Measurements from ENCODE around the gene PSMB11. TPM values are rescaled to one million over a fixed set of nuclear protein-coding genes. Genes with fewer than 3 reads are reported as not detected.

The PSMB11 gene
- total and polyA plus RNA-seq, 4 experiments from 2014 or later = not detected

DNA sequence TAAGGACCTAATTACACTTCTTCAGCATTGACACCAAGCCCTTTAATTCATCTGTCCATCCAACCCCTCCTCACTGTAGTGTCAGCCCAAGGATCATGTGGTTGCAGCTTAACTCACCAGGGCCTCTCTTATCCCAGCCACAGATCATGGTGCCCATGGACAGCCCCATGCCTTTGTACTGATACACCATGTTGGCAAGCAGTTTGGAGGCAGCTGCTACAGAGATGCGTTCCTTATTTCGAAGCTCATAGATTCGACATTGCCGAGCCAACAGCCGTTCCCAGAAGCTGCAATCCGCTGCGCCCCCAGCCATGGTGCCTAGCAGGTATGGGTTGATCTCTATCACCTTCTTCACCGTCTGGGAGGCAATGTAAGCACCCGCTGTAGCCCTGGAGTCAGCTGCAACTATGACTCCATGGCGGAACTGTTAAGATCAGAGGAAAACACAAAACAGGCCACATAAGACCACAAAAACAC, 8.7 kb upstream of the PSMB11 start:
- no peaks in the 10 kb centered on the region for H3K27me3 Mint-ChIP-seq
- H3K27ac ChIP-seq (ENCODE audit: low read depth, low read length) = peak overlapping the region; percentile 5
- peaks cover 0 to 2% (median 0%) of the 10 kb centered on the region in 8 donors for H3K9me3 Mint-ChIP-seq
- H3K36me3 Mint-ChIP-seq = peaks cover 24 to 31% of the 10 kb centered on the region in 2 donors
- ChIA-PET POLR2A (ENCODE audit: partially characterized antibody) (interaction anchor here (0.8 to 3.1 kb wide), 4 partner anchors 25 to 52 kb away, joined by 3 to 41 read pairs (median 4); no protein-coding TSS in a partner anchor), CTCF (ENCODE audit: partially characterized antibody) (interaction anchor here (1.0 to 2.4 kb wide), 6 partner anchors 26 to 60 kb away, joined by 4 to 17 read pairs (median 7); no protein-coding TSS in a partner anchor)
- no peaks in the 10 kb centered on the region for H3K27me3 ChIP-seq (ENCODE audit: insufficient read depth, low read length)
- no peaks in the 10 kb centered on the region for H3K9me3 ChIP-seq (ENCODE audit: control insufficient read depth in 1 of 2, low read length in 2 of 2)
- intact Hi-C loops (cut with micrococcal nuclease) = no loop called here
- H3K4me1 ChIP-seq (ENCODE audit: insufficient read depth, low read length) = peaks cover 30% of the 10 kb centered on the region
- H3K4me1 Mint-ChIP-seq = peaks cover 26 to 54% (median 41%) of the 10 kb centered on the region in 4 donors
- DNase-seq = no peak
- H3K36me3 ChIP-seq (ENCODE audit: insufficient read depth, low read length) = peaks cover 17% of the 10 kb centered on the region
- peak overlapping the region; percentile 87 to 98 (median 93) for H3K4me3 Mint-ChIP-seq
- peak overlapping the region; percentile 89 to 99 (median 98) for H3K27ac Mint-ChIP-seq
- H3K4me3 ChIP-seq (ENCODE audit: low read length in 2 of 2) = peak overlapping the region in 1 of 2 donors; percentile 90

DNA sequence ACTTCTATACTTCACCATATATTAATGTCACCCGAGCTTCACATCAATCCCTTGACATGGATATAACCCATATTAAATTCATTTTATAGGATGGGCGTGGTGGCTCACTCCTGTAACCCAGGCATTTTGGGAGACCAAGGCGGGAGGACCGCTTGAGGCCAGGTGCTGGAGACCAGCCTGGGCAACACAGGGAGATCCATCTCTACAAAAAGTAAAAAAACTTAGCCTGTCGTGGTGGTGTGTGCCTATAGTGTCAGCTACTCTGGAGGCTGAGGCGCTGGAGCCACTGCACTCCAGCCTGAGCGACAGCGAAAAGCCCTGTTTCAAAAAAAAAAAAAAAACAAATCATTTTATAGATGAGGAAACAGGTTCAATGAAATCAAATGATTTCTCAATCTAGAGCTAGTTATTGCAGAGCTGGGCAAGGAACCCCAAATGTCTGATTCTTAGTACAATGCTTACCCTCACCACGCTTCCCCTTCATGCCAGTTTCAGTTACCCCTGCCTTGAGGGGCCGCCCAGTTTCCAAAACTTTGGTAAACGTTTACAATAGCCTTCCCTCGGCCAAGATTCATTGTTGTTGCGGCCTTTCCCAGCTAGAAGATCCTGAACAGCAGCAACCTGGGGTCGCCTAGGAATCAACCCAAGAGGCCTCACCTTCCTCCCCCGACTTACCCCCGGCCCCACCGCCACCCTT, 8.1 kb upstream of the PSMB11 start:
- peak overlapping the region; percentile 87 to 98 (median 93) for H3K4me3 Mint-ChIP-seq
- peak in 1 of 5 donors; percentile 24 for DNase-seq
- peak overlapping the region; percentile 89 to 99 (median 98) for H3K27ac Mint-ChIP-seq
- ChIA-PET CTCF (ENCODE audit: partially characterized antibody) (interaction anchor here (0.7 to 2.4 kb wide), 8 partner anchors 27 to 261 kb away, joined by 3 to 17 read pairs (median 6); no protein-coding TSS in a partner anchor), POLR2A (ENCODE audit: partially characterized antibody) (interaction anchor here (0.8 to 3.1 kb wide), 13 partner anchors 10 to 268 kb away, joined by 3 to 41 read pairs (median 4); partner anchors contain the start of genes ACIN1, C14orf119, CDH24 and RBM23)
- H3K27me3 Mint-ChIP-seq = no peaks in the 10 kb centered on the region
- peaks cover 22 to 49% (median 37%) of the 10 kb centered on the region in 4 donors for H3K4me1 Mint-ChIP-seq
- Histone ChIP-seq H3K27ac (ENCODE audit: low read depth, low read length) (peak overlapping the region; percentile 89), H3K36me3 (ENCODE audit: insufficient read depth, low read length) (peaks cover 17% of the 10 kb centered on the region), H3K27me3 (ENCODE audit: insufficient read depth, low read length) (no peaks in the 10 kb centered on the region), H3K9me3 (ENCODE audit: control insufficient read depth in 1 of 2, low read length in 2 of 2) (no peaks in the 10 kb centered on the region), H3K4me3 (ENCODE audit: low read length in 2 of 2) (peak overlapping the region; percentile 66 to 90), H3K4me1 (ENCODE audit: insufficient read depth, low read length) (peaks cover 24% of the 10 kb centered on the region)
- peaks cover 0 to 2% (median 0%) of the 10 kb centered on the region in 8 donors for H3K9me3 Mint-ChIP-seq
- peaks cover 20 to 27% of the 10 kb centered on the region in 2 donors for H3K36me3 Mint-ChIP-seq
- intact Hi-C loops (cut with micrococcal nuclease) = no loop called here

DNA sequence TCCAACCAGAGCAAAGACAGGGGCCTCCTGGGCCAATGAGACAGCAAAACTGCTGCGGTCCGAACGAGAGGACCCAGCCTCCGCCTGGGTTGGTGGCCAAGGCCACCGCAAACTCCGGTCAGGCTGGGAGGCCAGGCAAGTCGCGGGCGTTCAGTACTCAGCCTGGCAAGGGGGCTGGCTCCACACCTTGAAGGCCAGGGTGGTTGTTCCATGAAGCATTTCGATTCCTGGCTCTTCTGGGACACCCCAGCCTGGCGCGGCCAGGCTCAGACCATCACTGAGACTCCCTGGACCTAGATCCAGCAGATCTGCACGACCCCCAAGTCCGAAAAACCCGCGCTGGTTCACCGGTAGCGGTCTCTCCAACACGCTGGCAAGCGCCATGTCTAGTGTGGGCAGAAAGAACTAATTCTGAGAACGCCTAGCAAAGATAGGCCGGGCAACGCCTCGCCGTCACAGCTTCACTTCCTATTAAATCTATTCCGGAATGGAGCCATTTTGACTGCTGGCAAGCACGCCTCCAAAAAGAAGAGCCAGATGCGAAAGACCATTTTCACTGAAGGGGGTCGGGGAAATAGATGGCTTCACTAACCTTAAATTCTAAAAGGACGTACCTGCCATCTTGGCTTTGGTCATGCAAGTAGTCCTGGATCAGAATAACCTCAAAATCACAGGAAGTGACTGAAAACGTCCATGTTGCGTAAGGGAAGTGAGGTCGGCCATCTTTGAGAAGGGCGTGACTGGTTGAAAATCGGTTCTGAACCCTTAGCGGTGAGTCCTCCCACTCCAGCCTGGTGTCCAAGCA, 7.3 kb upstream of the PSMB11 start, which contains the start of gene PSMB5:
Gene PSMB5, minus strand, starts transcription at position 403 of the 805 bp plus-strand sequence. Its CDS starts 19 bp downstream, at position 384.
- no peaks in the 10 kb centered on the region for H3K9me3 ChIP-seq (ENCODE audit: control insufficient read depth in 1 of 2, low read length in 2 of 2)
- POLR2A ChIA-PET (ENCODE audit: partially characterized antibody) = interaction anchor here (0.8 to 3.1 kb wide), 11 partner anchors 11 to 267 kb away, joined by 3 to 41 read pairs (median 4); partner anchors contain the start of genes ACIN1, C14orf119, CDH24 and RBM23
- peak within 1 kb of the TSS; percentile 89 to 99 (median 98) for H3K27ac Mint-ChIP-seq

DNA sequence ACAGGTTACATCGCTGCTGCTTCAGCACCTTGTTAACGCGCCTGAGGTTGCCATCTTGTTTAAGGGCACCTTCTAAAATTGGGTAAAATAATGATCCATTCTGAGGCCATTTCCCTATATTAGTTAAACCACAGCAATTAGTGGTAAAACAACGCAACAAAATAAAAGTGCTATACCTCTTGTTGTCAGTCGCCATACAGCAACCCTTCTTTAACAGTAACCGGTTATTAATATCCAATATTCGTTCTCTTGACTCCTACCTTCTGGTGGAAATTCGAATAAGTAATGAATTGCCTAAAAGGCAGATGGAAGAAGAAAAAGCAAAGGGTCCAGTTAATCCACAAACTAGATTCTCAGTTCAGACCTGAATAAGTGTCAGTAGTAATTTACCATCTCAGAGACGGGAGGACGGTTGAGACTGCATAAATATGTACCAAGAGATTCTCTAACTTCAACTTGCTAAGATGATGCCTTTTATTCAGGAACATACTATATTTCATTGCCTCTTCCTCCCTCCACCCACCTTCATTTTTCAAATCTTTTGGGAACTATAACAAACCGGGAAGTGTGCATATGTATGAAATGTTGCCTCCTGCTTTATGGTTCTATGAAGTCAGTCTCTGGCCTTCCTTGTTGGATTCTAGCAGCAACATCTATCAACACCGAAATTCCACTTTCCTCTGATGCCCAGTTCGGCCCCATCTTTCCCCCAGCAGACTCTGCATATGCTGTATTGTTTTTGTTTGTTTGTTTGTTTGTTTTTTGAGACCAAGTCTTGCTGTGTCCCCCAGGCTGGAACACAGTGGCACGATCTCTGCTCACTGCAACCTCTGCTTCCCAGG, 6.5 kb upstream of the PSMB11 start:
- POLR2A ChIA-PET (ENCODE audit: partially characterized antibody) = interaction anchor here (1.0 to 3.1 kb wide), 8 partner anchors 12 to 267 kb away, joined by 3 to 41 read pairs (median 5); partner anchors contain the start of genes ACIN1, C14orf119 and RBM23
- intact Hi-C loops (cut with micrococcal nuclease) = loop anchor here (1.0 kb wide), 5 partner anchors 23 to 269 kb away; partner anchors contain the start of genes ACIN1, C14orf119 and OXA1L
- peak overlapping the region in 1 of 2 donors; percentile 90 for H3K4me3 ChIP-seq (ENCODE audit: low read length in 2 of 2)

More for the DNA sequence above, 7.3 kb upstream of the PSMB11 start, which contains the start of gene PSMB5:
- CTCF ChIA-PET (ENCODE audit: partially characterized antibody) = interaction anchor here (0.7 to 2.4 kb wide), 6 partner anchors 28 to 260 kb away, joined by 3 to 17 read pairs (median 6); no protein-coding TSS in a partner anchor
- Histone ChIP-seq H3K27me3 (ENCODE audit: insufficient read depth, low read length) (no peaks in the 10 kb centered on the region), H3K4me3 (ENCODE audit: low read length in 2 of 2) (peak within 1 kb of the TSS; percentile 66 to 90), H3K36me3 (ENCODE audit: insufficient read depth, low read length) (peaks cover 17% of the 10 kb centered on the region), H3K4me1 (ENCODE audit: insufficient read depth, low read length) (peaks cover 19% of the 10 kb centered on the region), H3K27ac (ENCODE audit: low read depth, low read length) (peak within 1 kb of the TSS; percentile 89)
- Mint-ChIP-seq H3K36me3 (peaks cover 17 to 24% of the 10 kb centered on the region in 2 donors), H3K4me3 (peak within 1 kb of the TSS; percentile 87 to 98 (median 93)), H3K9me3 (peaks cover 0 to 2% (median 0%) of the 10 kb centered on the region in 8 donors), H3K4me1 (peaks cover 17 to 43% (median 31%) of the 10 kb centered on the region in 4 donors), H3K27me3 (no peaks in the 10 kb centered on the region)
- intact Hi-C loops (cut with micrococcal nuclease) = loop anchor here (1.0 kb wide), 5 partner anchors 24 to 268 kb away; partner anchors contain the start of genes ACIN1, C14orf119 and OXA1L
- DNase-seq = peak; percentile 93 to 96 (median 93)

DNA sequence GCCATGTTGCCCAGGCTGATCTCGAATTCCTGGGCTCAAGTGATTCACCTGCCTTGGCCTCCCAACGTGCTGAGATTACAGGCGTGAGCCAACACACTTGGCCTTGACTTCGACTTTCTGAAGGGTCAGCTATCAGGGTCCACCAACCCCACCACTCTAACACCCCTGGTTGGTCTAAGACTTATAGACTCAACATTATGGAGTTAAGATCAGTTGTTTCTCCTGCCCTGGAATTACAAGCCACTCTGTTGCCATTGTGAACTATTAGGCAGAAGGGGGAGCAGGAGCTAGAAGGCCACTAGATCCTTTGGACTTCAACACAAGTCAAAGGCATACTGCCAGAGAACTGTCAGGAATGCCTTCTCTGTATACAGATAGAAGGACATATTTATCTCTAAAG, 1.9 kb upstream of the PSMB11 start:
- peaks cover 8% of the 10 kb centered on the region for H3K4me1 ChIP-seq (ENCODE audit: insufficient read depth, low read length)
- no peak overlapping the region for H3K4me3 ChIP-seq (ENCODE audit: low read length in 2 of 2)
- peaks cover 6 to 10% (median 8%) of the 10 kb centered on the region in 4 donors for H3K4me1 Mint-ChIP-seq
- H3K27ac ChIP-seq (ENCODE audit: low read depth, low read length) = no peak overlapping the region
- H3K27me3 Mint-ChIP-seq = no peaks in the 10 kb centered on the region
- intact Hi-C loops (cut with micrococcal nuclease) = no loop called here
- ChIA-PET POLR2A (ENCODE audit: partially characterized antibody) (interaction anchor here (1.6 kb wide), 1 partner anchor 33 kb away, joined by 6 read pairs; no protein-coding TSS in a partner anchor), CTCF (ENCODE audit: partially characterized antibody) (interaction anchor here (0.7 to 1.6 kb wide), 4 partner anchors 18 to 53 kb away, joined by 3 to 6 read pairs (median 4); partner anchors contain the start of gene CDH24)
- no peak overlapping the region for H3K27ac Mint-ChIP-seq
- H3K36me3 Mint-ChIP-seq = no peaks in the 10 kb centered on the region
- no peaks in the 10 kb centered on the region for H3K9me3 ChIP-seq (ENCODE audit: control insufficient read depth in 1 of 2, low read length in 2 of 2)
- no peaks in the 10 kb centered on the region for H3K36me3 ChIP-seq (ENCODE audit: insufficient read depth, low read length)
- H3K9me3 Mint-ChIP-seq = no peaks in the 10 kb centered on the region
- no peak overlapping the region for H3K4me3 Mint-ChIP-seq
- no peak for DNase-seq
- no peaks in the 10 kb centered on the region for H3K27me3 ChIP-seq (ENCODE audit: insufficient read depth, low read length)

More for the DNA sequence above, 6.5 kb upstream of the PSMB11 start:
- Histone ChIP-seq H3K27me3 (ENCODE audit: insufficient read depth, low read length) (no peaks in the 10 kb centered on the region), H3K4me1 (ENCODE audit: insufficient read depth, low read length) (peaks cover 19% of the 10 kb centered on the region), H3K27ac (ENCODE audit: low read depth, low read length) (peak overlapping the region; percentile 89), H3K9me3 (ENCODE audit: control insufficient read depth in 1 of 2, low read length in 2 of 2) (no peaks in the 10 kb centered on the region), H3K36me3 (ENCODE audit: insufficient read depth, low read length) (peaks cover 17% of the 10 kb centered on the region)
- H3K27ac Mint-ChIP-seq = peak overlapping the region; percentile 89 to 99 (median 98)
- peaks cover 17 to 24% of the 10 kb centered on the region in 2 donors for H3K36me3 Mint-ChIP-seq
- H3K27me3 Mint-ChIP-seq = no peaks in the 10 kb centered on the region
- CTCF ChIA-PET (ENCODE audit: partially characterized antibody) = interaction anchor here (2.4 kb wide), 1 partner anchor 63 kb away, joined by 7 read pairs; no protein-coding TSS in a partner anchor
- no peak for DNase-seq
- H3K4me1 Mint-ChIP-seq = peaks cover 17 to 43% (median 31%) of the 10 kb centered on the region in 4 donors
- H3K4me3 Mint-ChIP-seq = peak overlapping the region; percentile 87 to 98 (median 93)
- peaks cover 0 to 2% (median 0%) of the 10 kb centered on the region in 8 donors for H3K9me3 Mint-ChIP-seq

DNA sequence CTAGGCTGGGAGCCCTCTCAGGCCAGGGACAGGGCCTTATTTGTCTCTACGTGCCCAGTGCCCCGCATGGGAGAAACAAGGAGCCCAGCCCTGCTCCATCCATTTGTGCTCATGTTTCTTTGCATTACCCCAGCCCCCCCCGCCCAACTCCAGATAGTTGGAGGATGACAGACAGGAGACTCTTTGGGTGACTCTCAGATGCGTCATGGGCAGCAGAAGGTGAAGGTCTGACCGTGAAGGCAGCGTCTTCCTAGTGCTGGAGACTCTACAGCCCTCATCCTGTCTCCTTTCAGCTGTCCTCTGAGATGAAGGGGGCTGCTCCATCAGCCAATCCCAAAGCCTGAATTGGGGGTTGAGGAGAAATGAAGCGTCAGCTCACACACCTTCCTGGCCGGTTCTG, 283 bp upstream of the PSMB11 start:
- CTCF ChIA-PET (ENCODE audit: partially characterized antibody) = interaction anchor here (1.3 to 2.7 kb wide), 4 partner anchors 16 to 55 kb away, joined by 3 to 13 read pairs (median 6); no protein-coding TSS in a partner anchor
- H3K4me3 Mint-ChIP-seq = no peak overlapping the region
- POLR2A ChIA-PET (ENCODE audit: partially characterized antibody) = no interaction called here

More for the DNA sequence above, 283 bp upstream of the PSMB11 start:
- H3K4me1 ChIP-seq (ENCODE audit: insufficient read depth, low read length) = no peaks in the 10 kb centered on the region
- H3K27me3 ChIP-seq (ENCODE audit: insufficient read depth, low read length) = no peaks in the 10 kb centered on the region
- H3K36me3 Mint-ChIP-seq = no peaks in the 10 kb centered on the region
- no peak for DNase-seq
- no peaks in the 10 kb centered on the region for H3K9me3 ChIP-seq (ENCODE audit: control insufficient read depth in 1 of 2, low read length in 2 of 2)
- H3K27ac Mint-ChIP-seq = no peak overlapping the region
- H3K9me3 Mint-ChIP-seq = no peaks in the 10 kb centered on the region
- intact Hi-C loops (cut with micrococcal nuclease) = no loop called here
- H3K36me3 ChIP-seq (ENCODE audit: insufficient read depth, low read length) = no peaks in the 10 kb centered on the region
- H3K4me1 Mint-ChIP-seq = peaks cover 0 to 1% (median 0%) of the 10 kb centered on the region in 4 donors
- H3K27ac ChIP-seq (ENCODE audit: low read depth, low read length) = no peak overlapping the region
- no peak overlapping the region for H3K4me3 ChIP-seq (ENCODE audit: low read length in 2 of 2)
- no peaks in the 10 kb centered on the region for H3K27me3 Mint-ChIP-seq

All from CD4-positive, alpha-beta memory T cell (primary cell).